ENCODE results near the gene GREM2.

GRCh38 chr1:240586006-240586405, 25.9 kb downstream of the GREM2 start:
- TF ChIP-seq RAD21 (IDR thresholded peaks at IDR 0.05; ENCODE audit: low read depth) (no peak), EP300 (IDR thresholded peaks at IDR 0.05; ENCODE audit: borderline replicate concordance) (no peak)
